Mesendoderm (in vitro differentiated cells): ENCODE data around the gene ARHGAP42.

Source experiments
- DNase-seq: peaks from one replicate; pipeline ENCODE4 v3.0.0; 2013
- H2AK5ac ChIP-seq: 2 replicates; pipeline ENCODE4 v1.6.1; 2013; ENCODE audit warnings: low read length, inconsistent platforms
- H2BK120ac ChIP-seq: 2 replicates; pipeline ENCODE4 v1.6.1; 2013; ENCODE audit warnings: low read depth, mild to moderate bottlenecking, low read length, moderate library complexity, mixed read lengths
- H2BK15ac ChIP-seq: replicated peaks from 2 replicates; pipeline ENCODE4 v1.6.1; 2013; ENCODE audit warnings: low read depth, mild to moderate bottlenecking, moderate library complexity
- H2BK5ac ChIP-seq: 2 replicates; pipeline ENCODE4 v1.6.1; 2013; ENCODE audit warnings: low read length, inconsistent platforms
- H3K18ac ChIP-seq: 2 replicates; pipeline ENCODE4 v1.6.1; 2013; ENCODE audit warnings: mild to moderate bottlenecking, low read length, mixed read lengths
- H3K23ac ChIP-seq: one replicate; pipeline ENCODE4 v1.6.1; 2013; ENCODE audit warnings: low read length
- H3K27ac ChIP-seq: 2 replicates; pipeline ENCODE4 v1.5.1; 2013; ENCODE audit warnings: low read depth, mild to moderate bottlenecking, inconsistent platforms, low read length, moderate library complexity
- H3K27me3 ChIP-seq: 2 replicates; pipeline ENCODE4 v1.6.1; 2013; ENCODE audit warnings: low read length, control low read depth, mild to moderate bottlenecking, inconsistent platforms; ENCODE audit not compliant: insufficient read depth, poor library complexity
- H3K36me3 ChIP-seq: 2 replicates; pipeline ENCODE4 v1.6.1; 2013; ENCODE audit warnings: low read length, inconsistent platforms; ENCODE audit not compliant: control insufficient read depth, insufficient read depth
- H3K4ac ChIP-seq: one replicate; pipeline ENCODE4 v1.6.1; 2013; ENCODE audit warnings: low read depth, mild to moderate bottlenecking, low read length, moderate library complexity
- H3K4me1 ChIP-seq: 2 replicates; pipeline ENCODE4 v1.6.1; 2013; ENCODE audit warnings: low read depth, low read length, inconsistent platforms; ENCODE audit not compliant: control insufficient read depth
- H3K4me2 ChIP-seq: 2 replicates; pipeline ENCODE4 v1.6.1; 2013; ENCODE audit warnings: low read length
- H3K4me3 ChIP-seq: 2 replicates; pipeline ENCODE4 v1.5.1; 2013; ENCODE audit warnings: mild to moderate bottlenecking, low read length
- H3K56ac ChIP-seq: one replicate; pipeline ENCODE4 v1.6.1; 2013; ENCODE audit warnings: low read length
- H3K79me1 ChIP-seq: 2 replicates; pipeline ENCODE4 v1.6.1; 2013; ENCODE audit warnings: low read length, inconsistent platforms
- H3K79me2 ChIP-seq: 2 replicates; pipeline ENCODE4 v1.6.1; 2013; ENCODE audit warnings: mild to moderate bottlenecking, low read length; ENCODE audit not compliant: control insufficient read depth, insufficient read depth
- H3K9ac ChIP-seq: 2 replicates; pipeline ENCODE4 v1.6.1; 2013; ENCODE audit warnings: low read length, inconsistent platforms
- H4K5ac ChIP-seq: one replicate; pipeline ENCODE4 v1.6.1; 2013; ENCODE audit warnings: low read length
- H4K8ac ChIP-seq: one replicate; pipeline ENCODE4 v1.6.1; 2013; ENCODE audit warnings: low read depth, mild to moderate bottlenecking, control low read depth, low read length, moderate library complexity
- WGBS: extraction: QIAGEN DNeasy Blood & Tissue Kit; methylation state at CpG from one replicate; pipeline ENCODE4 v1.1.7; 2013; ENCODE audit warnings: low lambda C conversion rate, missing lambda C conversion rate; ENCODE audit not compliant: insufficient coverage; ENCODE audit errors: extremely low coverage; 5-methylcytosine and 5-hydroxymethylcytosine counted together

ARHGAP42 gene

DNA sequence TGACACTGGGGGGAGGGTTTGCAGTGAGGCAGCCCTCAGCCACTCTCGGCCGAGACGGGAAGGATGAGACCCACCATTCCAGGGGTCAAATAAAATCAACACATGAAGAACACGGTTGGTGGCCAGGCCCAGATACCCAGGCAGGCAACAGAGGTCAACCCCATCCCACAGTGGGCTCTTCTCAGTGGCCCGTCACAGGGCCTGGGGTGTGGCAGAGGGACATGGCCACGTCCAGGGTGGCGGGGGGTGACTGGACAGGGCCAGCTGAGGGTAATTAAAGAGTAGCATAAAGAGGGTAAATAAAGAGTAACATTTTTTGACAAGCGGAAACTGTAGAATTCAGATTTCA lies 188.4 kb downstream of the ARHGAP42 start:
- H3K23ac ChIP-seq = no peak overlapping the region
- no peak overlapping the region for H3K18ac ChIP-seq
- no CpG with 5 or more reads among the region's 8 CpGs for WGBS

GRCh38 chr11:100876815-100877520 lies 189.9 kb downstream of the ARHGAP42 start:
- Histone ChIP-seq H3K4me3 (no peak overlapping the region), H3K27me3 (no peaks in the 10 kb centered on the region), H2BK5ac (no peak overlapping the region), H3K56ac (no peak overlapping the region), H3K23ac (no peak overlapping the region), H3K79me2 (no peaks in the 10 kb centered on the region), H3K9ac (no peak overlapping the region), H3K4ac (no peak overlapping the region), H2BK15ac (no peak overlapping the region), H3K27ac (no peak overlapping the region), H2BK120ac (no peak overlapping the region), H4K5ac (no peak overlapping the region), H3K36me3 (no peaks in the 10 kb centered on the region), H4K8ac (no peak overlapping the region), H2AK5ac (no peak overlapping the region), H3K4me1 (peaks cover 8% of the 10 kb centered on the region), H3K18ac (no peak overlapping the region), H3K79me1 (peaks cover 3% of the 10 kb centered on the region), H3K4me2 (no peak overlapping the region)
- no CpG with 5 or more reads among the region's 3 CpGs for WGBS
- DNase-seq = peak; percentile 95

More for the DNA sequence above, 188.4 kb downstream of the ARHGAP42 start:
- H3K4me3 ChIP-seq = no peak overlapping the region
- peak overlapping the region; percentile 67 for H2BK5ac ChIP-seq
- peak overlapping the region; percentile 62 for H3K4ac ChIP-seq
- no peak overlapping the region for H3K4me2 ChIP-seq
- H2AK5ac ChIP-seq = peak overlapping the region; percentile 82
- H3K79me2 ChIP-seq = no peaks in the 10 kb centered on the region
- H3K56ac ChIP-seq = peak overlapping the region; percentile 67
- no peaks in the 10 kb centered on the region for H3K36me3 ChIP-seq
- no peak for DNase-seq
- H3K27me3 ChIP-seq = no peaks in the 10 kb centered on the region
- no peak overlapping the region for H4K5ac ChIP-seq
- no peak overlapping the region for H3K27ac ChIP-seq
- H3K79me1 ChIP-seq = peaks cover 3% of the 10 kb centered on the region
- H2BK15ac ChIP-seq = no peak overlapping the region
- no peak overlapping the region for H3K9ac ChIP-seq
- H2BK120ac ChIP-seq = no peak overlapping the region
- no peak overlapping the region for H4K8ac ChIP-seq
- peaks cover 8% of the 10 kb centered on the region for H3K4me1 ChIP-seq

GRCh38 chr11:100878474-100878873 lies 191.4 kb downstream of the ARHGAP42 start:
- no peak overlapping the region for H3K4ac ChIP-seq
- peaks cover 8% of the 10 kb centered on the region for H3K4me1 ChIP-seq
- no peak overlapping the region for H2BK5ac ChIP-seq
- H4K8ac ChIP-seq = no peak overlapping the region
- H3K4me2 ChIP-seq = no peak overlapping the region
- no peak overlapping the region for H3K4me3 ChIP-seq
- DNase-seq = no peak
- H3K79me1 ChIP-seq = peaks cover 3% of the 10 kb centered on the region
- H3K79me2 ChIP-seq = no peaks in the 10 kb centered on the region
- H3K27me3 ChIP-seq = no peaks in the 10 kb centered on the region
- H2BK15ac ChIP-seq = no peak overlapping the region
- H3K56ac ChIP-seq = no peak overlapping the region
- no peak overlapping the region for H3K18ac ChIP-seq
- no CpG with 5 or more reads among the region's 2 CpGs for WGBS
- no peak overlapping the region for H3K27ac ChIP-seq
- H2BK120ac ChIP-seq = no peak overlapping the region
- no peak overlapping the region for H2AK5ac ChIP-seq
- no peak overlapping the region for H3K23ac ChIP-seq
- H4K5ac ChIP-seq = no peak overlapping the region
- no peak overlapping the region for H3K9ac ChIP-seq
- no peaks in the 10 kb centered on the region for H3K36me3 ChIP-seq

- no peak overlapping the region for H2BK15ac ChIP-seq
- no peak overlapping the region for H3K9ac ChIP-seq
- no peak overlapping the region for H2BK120ac ChIP-seq
- H2BK5ac ChIP-seq = no peak overlapping the region
- no peaks in the 10 kb centered on the region for H3K27me3 ChIP-seq
- no CpG with 5 or more reads among the region's 1 CpG for WGBS
- no peak overlapping the region for H3K23ac ChIP-seq
- no peak overlapping the region for H4K5ac ChIP-seq
- no peak overlapping the region for H3K4me3 ChIP-seq
- no peak for DNase-seq
- no peak overlapping the region for H3K56ac ChIP-seq
- H3K4me2 ChIP-seq = no peak overlapping the region
- H2AK5ac ChIP-seq = no peak overlapping the region
- peaks cover 2% of the 10 kb centered on the region for H3K79me1 ChIP-seq
- H3K27ac ChIP-seq = no peak overlapping the region
- no peak overlapping the region for H3K4ac ChIP-seq
- H4K8ac ChIP-seq = no peak overlapping the region
- no peaks in the 10 kb centered on the region for H3K79me2 ChIP-seq
- no peaks in the 10 kb centered on the region for H3K36me3 ChIP-seq
- H3K18ac ChIP-seq = no peak overlapping the region
- peaks cover 2% of the 10 kb centered on the region for H3K4me1 ChIP-seq
Measured at GRCh38 chr11:100882957-100883356, 195.9 kb downstream of the ARHGAP42 start.

DNA sequence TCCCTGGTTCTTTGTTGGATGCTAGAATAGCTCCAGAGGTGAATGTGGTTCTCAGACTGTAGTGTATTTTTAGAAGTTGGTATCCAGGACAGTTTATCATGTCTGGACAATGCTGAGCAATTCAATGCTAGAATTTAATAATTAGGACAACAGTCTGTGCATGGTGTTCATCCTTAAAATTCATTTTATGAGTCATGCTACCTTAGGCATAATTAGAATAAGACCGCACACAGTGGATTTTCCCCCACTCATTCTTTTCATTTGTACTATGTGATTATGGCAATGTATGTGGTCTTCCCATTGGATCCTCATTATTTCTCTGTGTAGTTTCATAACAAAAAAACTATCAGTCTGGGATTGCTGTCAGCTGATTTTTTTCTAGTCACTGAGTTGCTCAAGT lies 196.7 kb downstream of the ARHGAP42 start:
- Histone ChIP-seq H3K27ac (no peak overlapping the region), H2BK120ac (no peak overlapping the region), H3K4me3 (no peak overlapping the region), H4K8ac (no peak overlapping the region), H3K27me3 (no peaks in the 10 kb centered on the region), H4K5ac (no peak overlapping the region), H3K79me1 (peaks cover 2% of the 10 kb centered on the region), H3K79me2 (no peaks in the 10 kb centered on the region), H3K36me3 (no peaks in the 10 kb centered on the region), H2AK5ac (no peak overlapping the region), H3K23ac (no peak overlapping the region), H2BK15ac (no peak overlapping the region), H3K4me2 (no peak overlapping the region), H3K56ac (no peak overlapping the region), H3K4me1 (peaks cover 2% of the 10 kb centered on the region), H3K4ac (no peak overlapping the region), H3K18ac (no peak overlapping the region), H2BK5ac (no peak overlapping the region), H3K9ac (no peak overlapping the region)
- DNase-seq = no peak
- WGBS = no CpG with 5 or more reads among the region's 1 CpG

DNA sequence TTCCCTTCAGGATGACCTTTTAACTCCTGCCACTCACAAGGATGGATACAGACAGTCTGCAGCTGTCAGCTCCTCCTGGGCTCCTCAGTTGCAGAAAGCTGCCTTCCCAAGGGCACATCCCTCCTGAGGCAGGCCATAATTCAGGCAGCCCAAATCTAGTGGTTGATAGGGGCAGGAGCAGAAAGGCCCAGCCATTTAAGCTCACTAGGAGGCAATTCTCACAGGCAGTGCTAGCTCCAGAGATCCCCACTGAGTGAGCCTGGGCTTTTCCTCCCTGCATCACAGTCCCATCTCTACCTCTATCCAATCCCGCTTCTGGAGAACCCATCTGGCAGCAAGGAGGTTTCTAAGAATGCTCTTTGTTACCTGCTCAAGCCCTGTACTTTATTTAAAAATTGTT lies 200.6 kb downstream of the ARHGAP42 start:
- H4K8ac ChIP-seq = no peak overlapping the region
- WGBS = no CpG with 5 or more reads among the region's 1 CpG
- no peak overlapping the region for H4K5ac ChIP-seq
- H3K18ac ChIP-seq = no peak overlapping the region
- peaks cover 4% of the 10 kb centered on the region for H3K4me1 ChIP-seq
- H3K36me3 ChIP-seq = no peaks in the 10 kb centered on the region
- no peak overlapping the region for H3K56ac ChIP-seq
- no peaks in the 10 kb centered on the region for H3K79me2 ChIP-seq
- H2BK5ac ChIP-seq = no peak overlapping the region
- no peaks in the 10 kb centered on the region for H3K27me3 ChIP-seq
- no peak overlapping the region for H3K4ac ChIP-seq
- H2AK5ac ChIP-seq = no peak overlapping the region
- no peak overlapping the region for H3K23ac ChIP-seq
- H3K79me1 ChIP-seq = no peaks in the 10 kb centered on the region
- no peak overlapping the region for H2BK120ac ChIP-seq
- no peak overlapping the region for H3K4me2 ChIP-seq
- H3K4me3 ChIP-seq = no peak overlapping the region
- H3K9ac ChIP-seq = no peak overlapping the region
- H3K27ac ChIP-seq = no peak overlapping the region
- peak; percentile 40 for DNase-seq
- no peak overlapping the region for H2BK15ac ChIP-seq
